Erythroblast (primary cell): ENCODE results near the gene NKX6-2.

Experiments used
- DNase-seq, 2 experiments: peaks; one replicate each; lab custom pipeline; 2025; lab: John Stamatoyannopoulos, UW
- GATA1 ChIP-seq: IDR thresholded peaks from 2 replicates; pipeline ENCODE4 v1.6.1; 2011; ENCODE audit warnings: low read depth, mild to moderate bottlenecking, control low read depth, low read length, moderate library complexity
- POLR2A ChIP-seq: IDR thresholded peaks from 2 replicates; pipeline ENCODE4 v1.6.1; 2011; ENCODE audit warnings: mild to moderate bottlenecking, low read length

Gene NKX6-2

DNA sequence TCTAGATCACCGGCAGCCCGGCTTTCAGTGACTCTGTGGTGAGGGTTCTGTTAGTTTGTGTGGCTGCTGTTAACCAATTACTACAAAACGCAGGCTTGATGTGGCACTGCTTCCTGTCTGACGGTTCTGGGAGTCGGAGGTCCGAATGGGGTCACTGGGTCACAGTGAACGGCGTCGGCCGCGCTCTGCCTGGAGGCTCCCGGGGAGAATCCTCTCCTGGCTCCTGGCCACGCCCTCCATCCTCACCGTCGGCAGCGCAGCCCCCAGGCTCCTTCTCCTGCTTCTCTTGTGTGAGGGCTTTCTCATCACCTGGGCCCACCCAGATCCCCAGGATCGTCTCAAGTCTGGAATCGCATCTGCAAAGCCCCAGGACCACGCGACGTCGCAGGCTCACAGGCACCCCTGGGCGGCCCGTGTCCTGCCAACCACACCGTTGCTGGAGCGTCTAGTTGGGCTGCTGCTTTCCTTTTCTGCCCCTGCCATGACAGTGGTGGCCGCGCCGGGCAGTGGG lies 31.8 kb upstream of the NKX6-2 start:
- TF ChIP-seq GATA1 (no peak), POLR2A (no peak)
- no peak for DNase-seq

DNA sequence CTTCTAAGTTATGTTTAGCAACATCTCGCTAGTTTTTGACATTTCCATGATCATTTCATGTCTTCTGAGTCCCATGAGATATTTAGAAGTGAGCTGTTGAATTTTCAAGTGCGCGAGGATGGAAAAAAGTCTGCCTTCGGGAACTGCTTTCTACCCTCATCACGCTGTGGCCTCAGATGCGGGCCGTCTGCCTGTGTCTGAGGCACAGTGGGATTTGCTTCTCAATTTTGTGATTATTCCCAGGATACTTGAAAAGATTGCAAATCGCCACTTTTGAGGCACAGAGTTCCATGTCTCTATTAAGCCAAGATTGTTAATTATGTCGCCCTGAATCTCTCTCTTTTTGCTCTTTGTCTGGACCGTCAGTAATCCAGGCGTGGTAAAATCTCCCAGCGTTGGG lies 30.8 kb upstream of the NKX6-2 start:
- no peak for DNase-seq
- TF ChIP-seq GATA1, result no peak
- no peak for TF ChIP-seq POLR2A

- no peak for DNase-seq
- TF ChIP-seq POLR2A, result no peak
- TF ChIP-seq GATA1, result no peak
Observed at GRCh38 chr10:132815168-132815857, 29.4 kb upstream of the NKX6-2 start.

GRCh38 chr10:132814469-132814856 lies 28.5 kb upstream of the NKX6-2 start:
- no peak for DNase-seq
- TF ChIP-seq GATA1 (no peak), POLR2A (no peak)

DNA sequence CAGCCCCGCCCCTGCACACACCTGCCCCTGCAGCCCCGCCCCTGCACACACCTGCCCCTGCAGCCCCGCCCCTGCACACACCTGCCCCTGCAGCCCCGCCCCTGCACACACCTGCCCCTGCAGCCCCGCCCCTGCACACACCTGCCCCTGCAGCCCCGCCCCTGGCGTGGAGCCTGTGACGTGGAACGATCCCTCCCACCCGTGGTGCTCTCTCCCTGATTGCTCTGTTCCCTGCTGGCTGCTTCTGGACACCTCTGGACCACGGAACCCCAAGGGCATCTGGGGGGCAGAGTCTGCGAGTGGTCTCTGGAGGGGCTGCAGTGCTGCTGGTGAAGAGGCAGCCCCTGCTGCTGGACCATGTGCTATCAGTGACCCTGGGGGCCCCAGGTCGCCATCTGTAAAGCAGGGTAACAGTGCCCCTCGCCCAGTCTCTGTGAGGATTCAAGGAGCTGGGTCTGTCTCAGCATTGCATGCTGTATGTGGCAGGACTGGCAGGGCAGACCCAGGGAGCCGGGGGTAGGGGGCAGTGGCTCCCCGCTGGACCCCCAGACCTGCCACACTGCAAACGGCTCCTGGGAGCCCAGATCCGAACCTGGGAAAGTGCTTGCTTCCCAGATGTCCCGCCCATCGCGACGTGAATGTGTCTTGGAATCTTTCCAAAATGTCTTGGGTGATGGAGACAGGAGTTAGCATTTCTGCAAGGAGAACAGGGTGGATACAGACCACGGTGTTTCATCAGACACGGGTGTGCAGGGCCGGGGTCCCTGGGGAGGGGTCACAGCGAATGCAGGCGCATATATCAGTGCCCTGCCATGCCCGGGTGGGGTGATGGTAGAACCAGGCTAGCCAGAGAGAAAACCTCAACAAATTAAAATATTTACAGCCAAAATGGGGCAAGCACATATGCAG lies 27.9 kb upstream of the NKX6-2 start:
- no peak for TF ChIP-seq POLR2A
- TF ChIP-seq GATA1, result no peak
- DNase-seq, result no peak

DNA sequence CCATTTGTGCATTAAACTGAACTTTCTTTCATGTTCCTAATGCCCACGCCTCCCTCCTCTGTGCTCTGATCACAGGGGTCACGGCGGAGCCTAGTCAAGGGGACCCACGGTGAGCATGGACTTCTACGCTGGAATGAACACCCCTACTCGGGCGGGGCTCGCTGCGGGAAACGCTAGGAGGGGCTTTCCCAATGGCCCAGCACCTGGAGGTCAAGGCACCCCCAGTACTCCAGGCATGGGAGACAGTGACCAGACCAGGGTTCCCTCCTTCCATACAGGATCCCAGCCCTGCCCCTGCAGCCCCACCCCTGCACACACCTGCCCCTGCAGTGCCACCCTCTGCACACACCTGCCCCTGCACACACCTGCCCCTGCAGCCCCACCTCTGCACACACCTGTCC lies 27.1 kb upstream of the NKX6-2 start:
- no peak for DNase-seq
- no peak for TF ChIP-seq GATA1
- TF ChIP-seq POLR2A, result no peak

- DNase-seq, result no peak
- TF ChIP-seq POLR2A, result no peak
- TF ChIP-seq GATA1, result no peak
Observed at GRCh38 chr10:132812520-132812919, 26.6 kb upstream of the NKX6-2 start.

DNA sequence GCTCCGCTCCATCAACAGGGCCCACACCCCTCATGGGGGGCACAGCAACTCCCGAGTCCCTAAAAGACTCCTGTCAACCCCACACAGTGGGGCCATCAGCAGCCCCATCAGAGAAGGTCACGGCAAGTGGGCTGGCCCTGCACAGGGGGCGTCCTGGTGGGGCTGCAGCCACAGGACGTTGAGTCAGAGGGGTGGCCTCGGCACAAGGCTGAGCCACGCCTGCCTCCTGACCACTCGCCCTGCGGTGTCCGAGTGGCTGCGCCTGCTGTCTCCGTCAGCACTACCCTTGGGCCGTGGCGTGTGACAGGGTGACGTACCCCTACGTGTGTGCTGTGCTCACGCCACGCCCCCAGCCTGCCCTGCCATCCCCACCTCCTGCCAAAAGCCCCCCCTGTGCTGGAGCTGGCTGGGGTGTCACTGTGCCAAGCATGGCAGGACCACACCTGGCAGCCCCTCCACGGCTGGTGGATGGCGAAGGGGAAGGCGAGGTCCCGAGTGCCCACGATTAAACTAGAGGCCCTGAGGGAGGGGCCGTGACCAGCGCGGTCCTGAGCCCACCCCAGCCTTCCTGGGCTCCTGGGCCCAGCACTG lies 26.0 kb upstream of the NKX6-2 start:
- no peak for DNase-seq
- no peak for TF ChIP-seq GATA1
- no peak for TF ChIP-seq POLR2A

- no peak for TF ChIP-seq POLR2A
- TF ChIP-seq GATA1, result no peak
- DNase-seq, result no peak
Observed at GRCh38 chr10:132810807-132811700, 25.1 kb upstream of the NKX6-2 start.

- TF ChIP-seq POLR2A (no peak), GATA1 (no peak)
- no peak for DNase-seq
Observed at GRCh38 chr10:132810141-132810806, 24.3 kb upstream of the NKX6-2 start.

- no peak for TF ChIP-seq POLR2A
- TF ChIP-seq GATA1, result no peak
- DNase-seq, result no peak
Observed at GRCh38 chr10:132809232-132810140, 23.5 kb upstream of the NKX6-2 start.
